ENCODE results near the gene KIAA2012.
A peak's percentile ranks its signal among the peaks of the same experiment; 100 is the strongest.

KIAA2012 gene

GRCh38 chr2:202090530-202090929, 17.5 kb downstream of the KIAA2012 start:
- DNase-seq = no peak

GRCh38 chr2:202091476-202091875, 18.4 kb downstream of the KIAA2012 start:
- no peak for DNase-seq

DNA sequence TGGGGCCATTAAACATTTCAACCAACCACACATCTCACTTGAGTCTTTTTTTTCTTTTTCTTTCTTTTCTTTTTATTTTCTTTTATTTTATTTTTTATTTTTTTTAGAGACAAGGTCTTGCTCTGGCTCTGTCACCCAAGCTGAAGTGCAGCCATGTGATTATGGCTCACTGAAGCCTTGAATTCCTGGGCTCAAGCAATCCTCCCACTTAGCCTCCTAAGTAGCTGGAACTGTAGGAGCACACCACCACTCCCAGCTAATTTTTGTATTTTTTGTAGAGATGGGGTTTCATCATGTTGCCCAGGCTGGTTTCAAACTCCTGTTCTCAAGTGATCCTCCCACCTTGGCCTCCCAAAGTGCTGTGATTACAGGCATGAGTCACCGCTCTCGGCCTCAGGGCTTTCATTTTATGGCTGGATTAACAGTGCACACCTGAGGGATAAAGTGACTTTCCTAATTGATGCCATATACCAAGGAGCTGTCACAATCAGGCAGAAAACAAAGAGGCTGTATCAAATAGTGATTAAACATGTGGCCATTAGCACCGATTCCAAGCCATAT, 21.5 kb downstream of the KIAA2012 start:
- DNase-seq = no peak

- DNase-seq = no peak
Observed at GRCh38 chr2:202095235-202095634, 22.2 kb downstream of the KIAA2012 start.

DNA sequence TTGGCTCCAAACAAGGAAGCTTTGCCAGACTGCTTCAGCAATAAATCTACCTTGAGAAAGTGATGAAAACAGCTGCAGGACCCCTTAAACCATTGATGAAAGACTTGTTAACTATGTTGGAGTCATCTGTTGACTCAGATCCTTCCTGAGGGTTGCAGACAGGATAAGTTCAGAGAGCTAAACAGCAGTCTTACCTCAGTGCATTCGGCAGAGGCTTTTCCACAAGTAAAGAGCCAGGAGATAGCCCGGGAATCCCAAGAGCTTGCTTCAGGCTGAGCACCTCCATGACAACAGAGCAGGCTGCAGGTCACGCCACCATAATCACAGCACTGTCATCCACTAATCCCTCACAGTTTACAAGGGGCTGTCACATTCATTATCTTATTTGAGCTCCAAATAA, 23.7 kb downstream of the KIAA2012 start:
- peak; percentile 75 for DNase-seq

DNA sequence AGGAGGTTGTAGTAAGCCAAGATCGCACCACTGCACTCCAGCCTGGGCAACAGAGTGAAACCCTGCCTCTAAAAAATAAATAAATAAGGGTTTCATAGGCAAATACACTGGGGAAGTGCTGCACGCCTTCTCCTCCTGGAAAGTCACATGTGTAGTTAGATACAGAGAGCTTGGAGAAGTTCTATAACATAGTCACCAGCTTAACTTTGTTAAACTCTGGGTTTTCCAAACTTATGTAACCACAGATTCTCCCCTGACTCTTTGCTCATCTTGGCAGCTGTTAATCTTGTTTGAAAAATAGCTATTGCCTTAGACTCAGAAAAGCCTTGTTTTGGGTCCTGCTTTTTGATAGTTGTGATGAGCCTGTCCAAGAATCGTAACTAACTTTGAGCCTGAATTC, 25.2 kb downstream of the KIAA2012 start:
- no peak for DNase-seq

DNA sequence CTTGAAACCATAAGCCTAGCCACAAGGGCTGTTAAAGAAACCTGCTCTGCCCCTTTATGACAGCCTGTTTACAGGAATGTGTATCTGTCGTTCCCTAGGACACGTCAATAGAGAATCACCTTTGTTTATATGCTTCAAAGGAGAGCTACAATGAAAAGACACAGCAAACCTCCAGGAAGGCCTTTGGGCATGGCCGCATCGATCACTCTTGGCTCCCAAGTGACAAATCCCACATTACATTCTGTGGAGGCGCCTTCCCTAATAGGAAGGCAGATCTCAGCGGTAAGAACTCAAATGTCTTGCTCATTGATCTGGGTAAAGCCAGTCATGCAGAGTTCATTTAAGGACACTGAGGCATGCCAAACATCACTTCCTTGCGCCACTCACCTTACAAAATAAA, 26.5 kb downstream of the KIAA2012 start:
- DNase-seq = peak; percentile 33

GRCh38 chr2:202100176-202100575, 27.1 kb downstream of the KIAA2012 start:
- no peak for DNase-seq

- DNase-seq = peak; percentile 65
Observed at GRCh38 chr2:202101026-202101579, 28.0 kb downstream of the KIAA2012 start.

GRCh38 chr2:202102425-202103000, 29.5 kb downstream of the KIAA2012 start:
- peak; percentile 98 for DNase-seq

- peak; percentile 86 for DNase-seq
Observed at GRCh38 chr2:202104286-202104870, 31.3 kb downstream of the KIAA2012 start.

- DNase-seq = no peak
Observed at GRCh38 chr2:202105025-202105424, 32.0 kb downstream of the KIAA2012 start.

DNA sequence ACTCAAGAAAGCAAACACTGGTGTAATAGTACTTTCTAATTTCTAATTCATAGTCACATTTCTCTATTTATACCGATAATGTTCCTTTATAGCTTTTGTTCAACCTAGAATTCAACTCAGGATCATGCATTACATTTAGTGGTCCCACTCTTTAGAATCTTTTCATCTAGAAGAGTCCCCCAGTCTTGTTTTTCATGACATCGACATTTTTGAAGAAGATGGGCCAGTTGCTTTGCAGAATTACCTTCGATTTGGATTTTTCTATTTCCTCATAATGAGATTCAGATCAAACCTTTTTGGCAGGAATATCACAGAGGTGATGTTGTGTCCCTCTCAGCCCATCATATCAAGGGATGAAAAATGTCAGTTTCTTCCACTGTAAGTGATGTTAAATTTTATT, 35.3 kb downstream of the KIAA2012 start:
- DNase-seq = no peak

GRCh38 chr2:202109139-202109736, 36.2 kb downstream of the KIAA2012 start:
- DNase-seq = no peak

GRCh38 chr2:202109737-202110184, 36.7 kb downstream of the KIAA2012 start:
- DNase-seq = no peak

- DNase-seq = no peak
Observed at GRCh38 chr2:202110491-202110890, 37.4 kb downstream of the KIAA2012 start.

DNA sequence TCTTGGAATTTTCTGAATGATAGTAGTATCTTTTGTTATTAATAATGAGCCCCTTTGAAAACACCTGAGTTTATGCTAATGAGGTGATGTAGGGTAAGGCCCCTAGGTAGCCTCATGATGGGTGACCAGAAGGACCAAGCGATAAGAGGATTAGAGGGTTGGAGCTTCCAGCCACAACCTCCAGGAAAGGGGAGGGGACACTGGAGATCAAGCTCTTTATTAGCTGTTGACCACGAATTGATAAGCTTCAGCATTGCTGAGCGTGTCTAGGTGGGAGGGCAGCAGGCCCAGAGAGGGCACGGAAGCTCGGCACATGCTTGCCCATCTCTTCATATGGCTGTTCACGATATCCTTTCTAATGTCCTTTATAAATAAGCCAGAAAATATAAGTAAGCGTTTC, 39.0 kb downstream of the KIAA2012 start:
- DNase-seq = peak; percentile 83

DNA sequence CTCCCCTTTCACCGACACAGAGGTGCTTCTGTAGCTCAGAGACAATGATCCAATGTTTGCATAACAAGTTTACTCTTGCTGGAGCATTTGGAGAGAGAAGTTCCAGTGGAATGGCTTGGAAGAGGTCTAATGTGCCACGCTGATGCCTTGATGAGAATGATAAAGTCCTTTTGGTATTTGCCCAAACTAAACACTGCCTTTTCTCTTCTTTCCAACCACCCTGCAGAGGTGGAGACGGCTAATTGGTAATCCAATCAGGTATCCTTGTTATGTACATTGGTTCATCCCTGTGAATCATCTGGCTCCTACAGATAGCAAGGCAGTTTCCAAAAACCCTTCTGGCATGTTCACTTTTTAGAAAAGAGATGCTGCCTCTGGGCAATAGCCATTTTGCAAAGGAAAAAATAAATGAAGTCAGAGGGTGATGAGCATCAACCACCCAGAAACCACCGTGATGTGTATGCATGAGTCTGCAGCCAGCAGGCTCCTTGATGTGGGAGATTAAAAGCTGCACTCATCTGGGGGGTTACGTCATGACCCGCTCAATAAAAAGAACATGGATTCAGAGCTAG, 40.6 kb downstream of the KIAA2012 start:
- peak; percentile 74 for DNase-seq

- no peak for DNase-seq
Observed at GRCh38 chr2:202114291-202114690, 41.2 kb downstream of the KIAA2012 start.

GRCh38 chr2:202114795-202115194, 41.7 kb downstream of the KIAA2012 start:
- DNase-seq = no peak

- no peak for DNase-seq
Observed at GRCh38 chr2:202115479-202115971, 42.5 kb downstream of the KIAA2012 start.

DNA sequence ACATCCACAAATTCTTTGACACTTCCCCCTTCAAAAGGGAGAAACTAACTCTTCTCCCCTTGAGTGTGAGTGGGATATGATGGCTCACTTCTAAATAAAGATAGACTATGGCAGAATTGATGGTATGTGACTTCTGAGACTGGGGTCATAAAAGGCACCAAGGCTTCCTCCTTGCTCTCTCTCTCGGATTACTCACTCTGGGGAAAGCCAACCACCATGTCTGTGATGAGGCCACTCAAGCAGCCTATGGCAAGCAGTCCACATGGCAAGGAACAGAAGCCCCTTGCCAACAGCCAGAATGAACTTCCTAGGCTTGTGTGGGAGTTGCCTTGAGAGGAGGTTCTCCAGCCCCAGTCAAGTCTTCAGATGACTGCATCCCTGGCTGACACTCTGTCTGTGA, 43.6 kb downstream of the KIAA2012 start:
- DNase-seq = no peak

DNA sequence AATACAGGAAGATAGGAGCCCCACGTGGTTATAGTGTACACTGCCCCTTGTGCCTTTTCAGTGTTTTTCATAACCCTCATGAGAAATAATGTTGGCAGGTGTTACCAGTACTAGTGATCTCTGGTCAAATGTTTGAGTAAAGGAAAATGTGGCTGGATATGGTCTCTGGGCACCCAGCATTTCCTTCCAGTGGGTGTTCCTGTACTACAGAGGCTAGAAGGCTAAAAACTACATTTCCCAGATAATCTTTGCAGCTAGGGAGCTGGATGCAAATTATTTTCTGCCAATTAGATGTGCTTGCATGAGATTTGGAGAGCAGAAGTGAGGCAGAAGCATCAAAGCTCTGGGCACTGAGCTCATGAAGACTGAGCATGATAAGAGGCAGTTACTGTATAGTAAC, 45.1 kb downstream of the KIAA2012 start:
- no peak for DNase-seq
